ENCODE data around the gene RGS3.

RGS3 gene

DNA sequence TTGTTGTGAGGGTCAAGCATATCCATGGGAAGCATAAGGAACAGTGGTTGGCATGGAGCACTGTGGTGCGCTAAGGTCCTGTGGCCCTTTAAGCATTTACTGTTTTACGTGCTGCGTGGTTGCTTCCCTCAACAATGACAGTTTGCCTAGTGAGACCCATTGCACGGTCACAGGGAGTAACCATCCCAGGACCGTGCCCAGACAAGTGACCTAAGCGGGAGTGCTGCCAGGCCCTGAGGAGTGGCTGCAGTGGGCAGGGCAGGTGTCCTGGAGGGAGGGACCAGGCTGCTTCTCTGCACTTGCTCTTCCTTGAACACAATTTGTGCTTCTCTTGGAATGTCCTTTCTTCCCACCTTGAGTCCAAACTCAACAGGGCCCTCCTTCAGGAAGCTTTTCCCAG is 64.6 kb downstream of the RGS3 start:
- in situ Hi-C loops (cut with MboI; ENCODE audit: low sequenced_read_pairs): no loop called here

DNA sequence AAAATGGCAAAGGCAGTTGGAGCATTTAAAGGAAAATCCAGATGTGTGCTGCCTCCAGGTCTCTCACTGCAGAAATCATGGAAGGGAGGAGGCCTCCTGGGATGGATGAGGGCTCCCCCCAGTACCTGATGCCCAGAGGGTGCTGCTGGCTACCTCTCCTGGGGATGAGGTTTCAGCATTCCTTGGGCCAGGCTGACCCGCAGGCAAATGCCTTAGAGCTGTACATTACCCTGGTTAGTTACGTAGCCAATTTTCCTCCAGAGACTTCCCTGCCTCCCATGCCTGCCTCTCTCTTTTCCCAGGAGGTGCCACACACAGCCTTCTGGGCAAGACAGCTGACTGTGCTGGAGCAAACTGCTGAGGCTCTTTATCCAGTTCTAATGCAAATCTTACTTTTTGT is 65.3 kb downstream of the RGS3 start:
- in situ Hi-C loops (cut with MboI; ENCODE audit: low sequenced_read_pairs): no loop called here

DNA sequence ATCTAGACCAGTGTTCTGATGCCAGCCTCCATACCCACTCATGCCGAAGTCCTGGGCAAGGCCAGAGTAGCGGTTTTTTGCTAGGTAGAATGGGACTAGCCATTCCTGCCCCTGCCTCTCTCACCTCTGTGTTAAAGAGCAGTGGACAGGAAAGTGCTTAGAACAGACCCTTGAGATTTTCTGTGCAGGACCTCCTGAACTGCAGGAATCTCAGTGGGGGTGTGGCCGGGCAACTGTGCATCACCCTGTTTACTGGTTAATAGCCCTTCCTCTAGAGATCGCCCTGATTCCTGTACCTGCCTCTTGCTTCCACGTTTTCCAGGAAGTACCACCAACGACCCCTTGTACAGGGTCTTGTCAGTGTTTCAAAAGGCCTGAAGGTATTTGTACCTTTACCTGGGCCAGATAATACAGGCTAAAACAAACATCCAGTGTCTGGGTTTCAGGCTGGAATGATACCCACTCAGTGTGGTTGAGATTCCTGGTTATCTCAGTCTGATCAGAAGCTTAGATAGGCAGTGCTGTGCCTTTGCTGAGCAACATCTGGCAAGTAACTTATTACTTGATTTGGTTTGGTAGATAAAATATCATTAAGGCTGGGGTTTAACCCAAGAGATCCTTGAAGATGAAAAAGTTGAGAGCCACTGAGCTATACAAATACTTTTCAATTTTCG is 65.9 kb downstream of the RGS3 start:
- in situ Hi-C loops (cut with MboI; ENCODE audit: low sequenced_read_pairs): no loop called here

DNA sequence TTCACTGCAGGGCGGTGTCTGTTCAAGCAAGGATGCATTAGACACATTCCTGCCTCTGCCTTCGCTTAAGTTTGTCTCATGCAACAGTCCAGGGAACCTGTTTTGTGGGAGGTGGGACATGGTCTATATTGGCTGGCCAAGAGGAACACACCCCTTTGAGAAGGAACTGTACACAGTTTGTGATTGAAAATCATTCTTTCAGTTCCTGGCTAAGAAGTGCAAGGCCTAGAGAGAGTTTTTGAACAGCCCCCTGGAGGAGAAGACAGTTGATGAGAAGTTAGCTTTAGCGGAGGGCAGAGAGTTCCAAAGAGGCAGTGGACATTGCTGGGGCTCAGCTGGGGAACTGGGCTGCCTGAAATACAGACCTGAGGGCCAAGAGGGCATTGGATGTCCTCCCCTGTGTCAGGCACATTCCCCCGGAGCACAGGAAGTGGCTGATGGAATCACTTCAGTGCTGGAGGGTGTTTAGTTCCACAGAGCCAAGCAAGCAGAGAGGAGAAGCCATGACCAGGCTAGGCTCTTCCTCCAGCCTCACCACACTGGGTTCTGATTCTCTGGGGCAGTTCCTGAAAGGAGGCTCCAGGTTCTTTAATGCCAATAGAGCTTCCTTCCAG is 66.6 kb downstream of the RGS3 start:
- in situ Hi-C loops (cut with MboI; ENCODE audit: low sequenced_read_pairs): no loop called here

DNA sequence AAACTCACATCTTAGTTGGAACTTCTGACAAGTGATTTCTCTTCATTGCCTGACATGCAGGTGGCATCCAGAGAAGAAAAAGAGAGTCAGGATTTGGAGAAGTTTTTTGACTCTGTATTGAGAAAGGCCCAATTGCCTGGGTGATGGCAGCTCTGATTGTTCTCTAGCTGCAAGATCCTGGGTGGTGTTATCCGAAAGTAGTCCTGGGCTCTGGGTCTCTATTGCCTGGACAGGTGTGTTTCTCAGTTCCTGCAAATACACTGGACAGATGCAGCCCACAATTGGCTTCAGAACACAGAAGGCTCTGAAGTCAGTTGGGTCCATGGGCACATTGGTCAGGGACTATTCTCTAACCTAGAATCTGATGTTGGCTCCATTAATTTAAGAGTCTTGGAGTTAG is 67.4 kb downstream of the RGS3 start:
- in situ Hi-C loops (cut with MboI; ENCODE audit: low sequenced_read_pairs): no loop called here

DNA sequence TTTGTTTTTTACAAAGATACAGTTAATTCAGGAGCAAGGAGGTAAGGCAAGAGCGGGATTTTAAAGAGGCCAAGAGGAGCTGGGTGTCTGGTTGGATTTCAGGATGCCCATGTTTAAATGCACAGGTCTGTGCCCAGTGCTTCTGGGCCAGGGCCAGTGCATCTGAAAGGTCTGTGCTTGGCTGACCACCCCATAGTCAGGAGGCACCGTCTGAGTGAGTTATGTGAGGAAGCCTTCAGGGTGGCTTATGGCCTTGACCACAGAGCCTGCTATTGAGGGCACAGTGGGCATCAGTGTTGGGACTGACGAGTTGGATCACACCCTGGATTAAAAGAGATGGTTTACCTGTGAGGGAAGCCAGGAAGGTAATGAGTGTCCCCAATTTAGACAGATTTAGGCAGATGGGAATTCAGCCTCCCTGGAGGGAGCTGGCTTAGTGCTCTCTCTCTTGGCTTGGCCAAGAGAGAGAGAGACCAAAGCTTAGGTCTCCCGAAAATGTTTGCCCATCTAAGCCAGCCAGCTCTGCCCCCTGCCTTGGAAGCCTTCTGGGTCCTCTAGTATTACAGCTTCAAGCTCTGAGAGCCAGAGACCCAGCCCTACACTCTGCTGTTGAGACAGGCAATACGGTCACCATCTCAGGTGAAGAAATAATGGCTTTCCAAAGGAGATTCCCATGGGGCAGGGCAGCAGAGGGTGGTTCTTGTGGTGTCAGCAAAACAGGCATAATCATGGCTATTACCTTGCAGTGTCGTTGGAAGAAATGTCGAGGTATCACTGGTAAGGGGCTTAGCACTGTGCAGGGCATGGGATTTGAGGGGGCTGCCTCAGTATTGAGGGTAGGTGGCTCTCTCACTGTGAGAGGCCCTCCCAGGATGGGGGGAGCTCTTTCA is 68.6 kb downstream of the RGS3 start:
- in situ Hi-C loops (cut with MboI; ENCODE audit: low sequenced_read_pairs): no loop called here

DNA sequence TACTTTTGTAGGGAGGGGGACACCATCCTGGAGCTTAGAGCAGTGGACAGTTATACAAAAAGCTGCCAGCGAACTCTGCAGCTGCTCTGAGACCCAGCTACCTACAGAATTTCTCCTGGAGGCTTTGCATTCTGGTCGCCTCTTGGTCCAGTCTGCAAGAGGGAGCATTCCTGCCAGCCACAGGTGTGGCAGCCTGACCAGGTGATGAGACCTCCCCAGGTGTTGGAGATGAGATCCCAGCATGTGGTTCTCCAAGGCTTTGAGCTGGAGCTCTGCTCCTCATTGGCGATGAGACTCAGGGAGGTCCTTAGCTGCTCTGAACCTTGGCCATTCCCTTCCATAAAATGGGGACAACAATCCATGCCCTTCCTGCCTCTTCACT is 69.3 kb downstream of the RGS3 start:
- in situ Hi-C loops (cut with MboI; ENCODE audit: low sequenced_read_pairs): no loop called here

DNA sequence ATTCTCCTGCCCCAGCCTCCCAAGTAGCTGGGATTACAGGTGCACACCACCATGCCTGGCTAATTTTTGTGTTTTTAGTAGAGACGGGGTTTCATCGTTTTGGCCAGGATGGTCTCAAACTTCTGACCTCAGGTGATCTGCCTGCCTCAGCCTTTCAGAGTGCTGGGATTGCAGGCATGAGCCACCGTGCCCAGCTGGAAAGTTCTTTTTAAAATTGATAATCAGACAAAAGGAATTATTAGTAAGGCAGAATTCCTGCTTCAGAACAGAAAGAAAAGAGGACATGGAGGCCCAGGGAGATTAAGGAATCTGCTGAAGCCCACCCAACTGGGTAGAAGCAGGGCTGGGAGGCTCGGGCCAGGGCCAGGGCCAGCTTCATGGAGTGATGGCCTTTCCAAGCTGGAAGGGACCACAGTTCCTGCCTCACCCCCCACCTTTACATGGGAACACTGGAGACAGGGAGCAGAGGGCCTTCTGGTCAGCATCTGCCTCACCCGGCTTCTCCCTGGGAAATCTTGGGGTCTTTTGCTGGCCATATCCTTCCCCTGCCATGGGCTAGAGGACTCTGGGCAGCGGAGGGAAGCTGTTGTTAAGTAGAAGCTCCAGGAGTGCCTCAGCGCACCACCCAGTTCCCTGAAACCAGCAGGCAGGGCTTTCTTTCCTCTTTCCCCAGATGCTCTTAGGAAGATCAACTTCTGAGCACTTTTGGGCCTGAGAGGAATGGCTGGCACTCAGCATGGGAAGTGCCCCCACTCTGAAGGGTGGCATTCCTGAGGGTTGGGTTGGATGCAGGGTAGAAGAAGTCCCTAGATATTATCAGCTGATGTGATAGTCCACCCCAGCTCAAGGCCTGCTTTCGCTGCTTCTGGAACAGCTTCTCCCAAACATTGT is 70.1 kb downstream of the RGS3 start:
- in situ Hi-C loops (cut with MboI; ENCODE audit: low sequenced_read_pairs): no loop called here

DNA sequence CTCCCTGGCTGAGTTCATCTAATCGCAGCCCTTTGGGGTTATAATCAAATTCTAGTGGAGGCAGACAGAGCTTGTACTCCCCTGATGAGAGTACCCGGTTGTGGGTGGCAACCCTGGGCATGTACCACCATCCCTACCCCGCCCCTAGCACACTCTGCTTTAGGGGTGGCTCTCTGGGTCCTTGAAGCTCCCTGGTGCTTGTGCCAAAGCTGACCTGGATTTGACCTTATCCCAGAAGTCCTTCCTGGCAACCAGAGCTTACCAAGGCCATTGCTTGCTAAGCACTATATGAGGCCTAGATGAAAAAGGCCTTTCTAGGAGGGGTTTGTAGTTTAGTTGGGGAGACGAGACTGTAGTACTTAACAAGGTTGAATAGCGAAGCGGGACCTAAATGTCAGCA is 72.2 kb downstream of the RGS3 start:
- in situ Hi-C loops (cut with MboI; ENCODE audit: low sequenced_read_pairs): no loop called here

DNA sequence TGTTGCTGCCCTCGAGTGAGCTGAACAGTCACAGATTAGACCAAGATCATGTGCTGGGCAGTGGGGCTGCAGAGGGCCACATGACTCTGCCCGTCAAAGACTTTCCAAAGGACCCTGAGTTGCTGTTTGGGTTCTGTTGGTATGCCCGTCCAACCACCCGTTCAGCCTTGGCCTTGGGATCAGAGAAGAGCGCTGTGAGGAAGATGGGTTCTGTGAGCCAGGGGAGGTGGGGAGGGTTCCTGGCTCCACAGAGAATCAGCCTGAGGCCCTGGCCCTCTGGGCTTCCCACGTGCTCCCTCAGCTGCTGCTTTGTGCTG is 72.6 kb downstream of the RGS3 start:
- in situ Hi-C loops (cut with MboI; ENCODE audit: low sequenced_read_pairs): no loop called here

DNA sequence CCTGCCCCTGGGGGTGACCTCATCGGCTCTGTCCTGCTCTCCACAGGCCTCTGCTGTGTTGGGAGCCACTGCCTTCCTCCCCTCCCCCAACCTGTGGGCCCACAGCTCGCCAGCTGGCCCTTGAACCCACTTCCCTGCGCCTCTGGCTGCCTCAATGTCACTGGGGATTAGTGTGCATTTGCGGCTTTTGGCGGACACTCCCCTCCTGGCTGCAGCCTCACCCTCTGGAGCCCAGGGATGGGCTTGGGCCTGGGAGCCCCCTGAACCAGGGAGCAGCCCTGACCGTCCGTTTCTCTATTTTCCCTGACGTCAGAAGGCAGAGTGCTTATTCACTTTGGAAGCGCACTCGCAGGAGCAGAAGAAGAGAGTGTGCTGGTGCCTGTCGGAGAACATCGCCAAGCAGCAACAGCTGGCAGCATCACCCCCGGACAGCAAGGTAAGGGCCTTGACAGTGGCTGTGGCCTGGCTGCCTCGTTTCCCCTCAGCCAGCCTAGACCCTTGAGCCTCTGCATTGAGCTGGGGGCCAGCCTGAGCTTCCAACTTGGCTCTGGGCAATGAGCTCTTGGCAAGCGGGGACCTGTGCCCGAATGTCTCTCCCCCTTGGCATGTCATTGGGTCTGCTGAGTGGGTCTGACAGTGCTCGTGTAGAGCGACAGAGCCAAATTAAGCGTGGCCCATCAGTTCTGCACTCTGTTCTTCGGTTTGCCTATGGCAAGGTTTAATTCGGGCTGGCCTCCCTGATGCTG is 73.1 kb downstream of the RGS3 start:
- in situ Hi-C loops (cut with MboI; ENCODE audit: low sequenced_read_pairs): no loop called here

DNA sequence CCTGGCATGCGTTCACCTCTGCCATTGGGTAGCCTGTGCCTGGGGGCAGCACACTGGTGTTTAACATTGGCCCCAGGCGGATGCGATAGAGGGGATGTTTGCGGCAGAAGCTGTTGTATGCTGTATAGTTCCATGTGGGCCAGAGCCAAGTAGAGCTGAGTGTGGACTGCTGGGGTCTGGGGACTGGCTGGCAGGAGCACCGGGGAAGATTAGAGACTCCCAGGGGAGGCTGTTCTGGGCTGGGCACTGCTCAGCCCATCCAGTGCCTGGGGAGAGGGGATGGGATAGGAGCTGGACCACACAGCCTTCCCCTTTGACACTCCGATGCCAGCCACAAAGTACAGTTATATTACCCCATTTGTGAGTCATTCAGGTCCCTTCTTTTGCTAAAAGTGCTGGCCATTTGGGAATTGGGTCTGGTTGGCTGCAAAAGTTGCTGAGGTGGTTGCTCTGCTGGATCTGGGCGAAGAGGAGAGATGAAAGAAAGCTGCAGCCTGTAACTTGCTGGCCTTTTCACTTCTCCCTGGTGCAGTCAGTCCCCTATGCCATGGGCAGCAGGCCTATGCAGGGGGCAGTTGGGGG is 73.8 kb downstream of the RGS3 start:
- in situ Hi-C loops (cut with MboI; ENCODE audit: low sequenced_read_pairs): no loop called here

DNA sequence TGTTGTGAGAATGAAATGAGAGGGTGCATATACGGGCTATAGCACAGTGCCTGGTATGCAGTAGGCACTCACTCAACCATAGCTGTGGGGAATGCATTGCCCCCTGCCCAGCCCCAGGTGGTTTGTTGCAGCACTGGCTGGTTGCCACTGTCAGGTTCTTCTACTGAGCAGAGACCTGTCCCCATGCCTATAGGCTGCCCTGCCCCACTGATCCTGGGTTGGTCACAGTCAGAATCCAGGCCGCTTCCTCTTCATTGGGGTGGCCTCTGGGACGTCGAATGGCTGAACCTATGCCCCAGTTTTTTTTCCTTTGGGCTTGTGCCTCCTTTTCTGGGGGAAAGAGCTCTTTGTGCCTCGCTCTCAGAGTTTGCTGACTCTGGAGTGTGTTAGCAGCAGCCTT is 74.6 kb downstream of the RGS3 start:
- in situ Hi-C loops (cut with MboI; ENCODE audit: low sequenced_read_pairs): no loop called here

DNA sequence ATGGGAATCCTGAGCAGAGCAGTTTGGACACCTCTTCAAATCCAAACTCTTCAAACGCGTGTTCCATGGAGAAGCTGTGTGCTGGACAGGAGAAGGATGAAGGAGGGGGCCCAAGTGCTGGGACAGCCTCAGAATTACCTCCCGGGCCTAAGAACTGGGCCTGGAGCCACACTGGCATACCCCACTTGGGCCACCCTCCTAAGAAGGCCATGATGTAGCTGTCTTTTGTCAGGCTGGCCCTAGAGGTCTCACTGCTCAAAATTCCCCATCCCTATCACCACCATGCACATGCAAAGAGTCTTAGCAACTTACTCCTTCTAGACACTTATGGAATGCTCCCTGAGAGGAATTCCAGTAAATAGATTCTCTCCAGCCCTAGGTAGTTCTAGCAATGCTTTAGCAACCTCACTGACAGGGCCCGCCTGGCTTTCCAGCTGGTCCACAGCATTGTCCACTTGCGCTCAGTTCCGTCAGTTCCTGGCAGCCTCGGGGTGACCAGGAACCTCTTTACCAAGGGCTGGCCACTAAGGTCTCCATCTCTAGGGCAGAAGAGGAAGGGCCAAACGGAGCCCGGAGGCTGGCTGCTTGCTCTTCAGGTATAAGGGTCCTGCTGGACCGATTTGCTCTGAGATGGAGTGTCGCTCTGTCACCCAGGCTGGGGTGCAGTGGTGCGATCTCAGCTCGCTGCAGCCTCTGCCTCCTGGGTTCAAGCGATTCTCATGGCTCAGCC is 75.3 kb downstream of the RGS3 start:
- in situ Hi-C loops (cut with MboI; ENCODE audit: low sequenced_read_pairs): no loop called here

DNA sequence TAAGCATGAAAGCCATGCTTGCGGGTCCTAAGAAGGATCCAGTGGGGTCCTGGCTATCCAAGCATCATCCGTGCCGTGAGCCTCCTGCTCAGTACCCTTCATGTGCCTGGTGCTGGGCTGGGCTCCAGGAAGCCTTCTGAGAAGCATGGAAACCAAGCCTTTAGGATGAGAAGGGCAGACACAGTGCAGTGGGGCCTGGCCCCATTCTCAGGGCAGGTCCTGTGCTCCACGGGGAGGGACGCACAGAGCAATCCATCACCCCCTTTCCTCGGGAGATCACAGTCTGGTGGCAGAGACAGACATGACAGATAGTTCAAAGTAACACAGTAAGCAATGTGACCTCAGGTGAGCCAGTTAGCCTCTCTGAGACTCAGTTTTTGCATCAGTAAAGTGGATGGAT is 76.9 kb downstream of the RGS3 start:
- in situ Hi-C loops (cut with MboI; ENCODE audit: low sequenced_read_pairs): no loop called here

DNA sequence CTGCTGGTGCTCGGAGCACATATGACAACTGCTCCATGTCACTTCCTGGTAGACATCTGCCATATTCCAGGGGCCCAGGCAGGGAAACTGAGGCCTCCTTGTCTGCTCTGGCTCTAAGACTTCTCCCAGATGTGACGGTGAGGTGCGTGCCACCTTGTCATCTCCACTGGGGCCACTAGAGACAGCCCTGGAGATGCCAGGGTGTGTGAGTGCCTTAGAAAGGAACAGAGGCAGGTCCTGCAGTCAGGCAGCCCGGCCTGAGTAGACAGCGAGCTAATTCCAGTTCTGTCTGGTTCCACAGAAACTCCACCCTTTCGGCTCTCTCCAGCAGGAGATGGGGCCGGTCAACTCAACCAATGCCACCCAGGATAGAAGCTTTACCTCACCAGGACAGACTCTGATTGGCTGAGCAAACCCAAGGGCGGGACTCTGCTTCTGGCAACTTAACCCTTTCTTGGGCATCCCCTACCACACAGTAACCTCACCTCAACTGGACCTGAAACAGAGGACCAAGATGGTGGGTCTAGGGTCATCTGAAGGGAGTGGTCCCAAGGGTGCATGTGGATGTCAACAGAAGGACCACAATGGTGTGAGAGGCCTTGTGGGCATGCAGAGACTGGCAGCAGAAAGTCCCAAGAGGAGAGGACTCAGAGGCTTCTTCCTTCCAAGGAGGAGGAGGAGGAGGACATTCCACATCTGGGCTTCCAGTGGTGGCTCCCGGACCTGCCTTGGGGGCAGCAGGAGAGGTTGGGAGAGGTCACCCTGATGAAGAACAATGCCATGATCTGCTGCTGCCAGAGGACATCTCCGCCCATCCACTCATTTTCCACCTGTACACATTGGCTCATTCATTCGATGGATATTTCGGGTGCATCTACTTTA is 77.7 kb downstream of the RGS3 start:
- in situ Hi-C loops (cut with MboI; ENCODE audit: low sequenced_read_pairs): no loop called here

DNA sequence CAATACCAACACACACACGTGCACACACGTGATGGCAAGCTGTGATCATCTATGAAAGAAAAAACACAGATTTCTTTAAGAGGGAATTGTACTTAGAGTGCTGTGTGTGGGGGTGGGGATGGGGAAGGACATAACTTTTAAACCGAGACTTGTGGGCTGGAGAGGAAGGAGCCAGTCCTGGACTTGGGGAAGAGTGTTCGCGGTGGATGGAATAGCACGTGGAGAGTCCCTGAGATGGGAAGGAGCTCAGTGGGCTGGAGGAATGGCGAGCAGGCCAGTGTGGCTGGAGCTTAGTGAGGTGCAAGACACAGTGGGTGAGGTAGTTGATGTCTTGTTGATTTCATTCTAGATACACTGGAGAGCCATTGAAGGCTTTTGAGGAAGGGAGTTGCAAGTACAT is 78.5 kb downstream of the RGS3 start:
- in situ Hi-C loops (cut with MboI; ENCODE audit: low sequenced_read_pairs): no loop called here

DNA sequence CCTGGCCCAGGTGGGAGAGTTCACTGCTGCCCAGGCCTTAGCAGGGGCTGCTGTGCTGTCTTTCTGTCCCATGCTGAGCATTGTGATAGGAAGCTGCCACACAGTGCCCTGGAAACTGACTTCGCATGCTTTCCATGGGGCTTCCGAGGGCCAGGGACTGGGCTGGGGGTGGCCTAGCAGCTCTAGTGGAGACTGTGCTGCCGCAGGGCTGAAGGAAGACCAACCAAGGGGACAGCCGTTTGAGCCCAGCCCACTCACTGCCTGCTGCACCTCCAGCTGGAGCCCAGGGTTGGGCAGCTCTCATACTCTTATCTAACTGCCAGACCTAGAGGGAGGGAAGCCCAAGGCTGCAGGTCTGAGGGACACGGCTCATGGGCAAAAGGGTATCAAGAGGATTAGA is 79.2 kb downstream of the RGS3 start:
- in situ Hi-C loops (cut with MboI; ENCODE audit: low sequenced_read_pairs): no loop called here
